Tongue (tissue), 2 donors: ENCODE results near the gene OR14A2. TPM values are rescaled to one million over a fixed set of nuclear protein-coding genes. Genes with fewer than 3 reads are reported as not detected.
A peak's percentile ranks its signal among the peaks of the same experiment; 100 is the strongest.
"Not testable (repeated sequence)": the region's sequence is repeated elsewhere in the genome, so short reads cannot be mapped to it uniquely, and the experiment has no call there.

ENCODE experiments used
- DNase-seq: peaks from one replicate; pipeline ENCODE4 v3.0.0-alpha.2; 2015
- total RNA-seq: library from RNA; depleted of rRNA; stranded (reverse); fragments of >200 nt; gene quantifications from one replicate; pipeline ENCODE4 v1.2.3, GENCODE V29; 2014

The OR14A2 gene
- total RNA-seq, result not detected

DNA sequence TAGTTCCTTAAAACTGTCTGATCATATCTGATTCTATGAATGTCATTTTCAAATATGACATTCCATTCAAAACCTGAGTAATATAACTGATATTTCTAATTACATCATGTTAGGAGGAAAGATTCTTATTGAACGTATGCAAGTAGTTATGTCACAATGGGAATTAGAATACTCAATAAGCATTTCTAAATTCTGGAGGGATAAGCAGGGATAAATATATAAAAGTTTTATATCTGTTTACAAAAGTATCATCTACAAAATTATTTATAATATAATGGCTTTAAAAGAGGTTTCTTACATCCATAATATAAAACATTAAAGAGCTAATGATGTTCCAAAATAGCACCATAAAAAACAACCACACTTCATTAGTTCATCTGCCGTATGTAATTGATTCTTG, at the start of gene OR14A2:
Gene OR14A2, minus strand, starts transcription at position 101 of the 400 bp plus-strand sequence.
- DNase-seq, result no peak

DNA sequence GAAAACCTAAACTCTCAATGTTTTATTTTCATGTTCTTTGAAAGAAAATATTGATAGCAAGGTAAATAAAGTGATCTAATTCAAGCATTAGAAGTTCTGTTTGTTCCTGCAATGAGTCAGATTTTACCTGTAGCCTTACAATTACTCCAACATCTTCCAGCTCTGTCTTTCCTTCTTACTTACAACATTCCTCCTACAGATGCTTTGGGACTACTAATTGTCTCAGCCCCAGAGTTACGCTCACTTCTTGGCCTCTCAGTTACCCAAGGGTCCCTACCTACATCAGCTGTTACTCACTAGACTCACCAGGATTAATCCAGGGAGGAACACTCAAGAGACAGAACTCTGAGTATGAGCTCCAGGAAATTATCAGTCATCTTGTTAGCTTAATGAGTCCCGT, 49.6 kb upstream of the OR14A2 start:
- DNase-seq, result no peak

DNA sequence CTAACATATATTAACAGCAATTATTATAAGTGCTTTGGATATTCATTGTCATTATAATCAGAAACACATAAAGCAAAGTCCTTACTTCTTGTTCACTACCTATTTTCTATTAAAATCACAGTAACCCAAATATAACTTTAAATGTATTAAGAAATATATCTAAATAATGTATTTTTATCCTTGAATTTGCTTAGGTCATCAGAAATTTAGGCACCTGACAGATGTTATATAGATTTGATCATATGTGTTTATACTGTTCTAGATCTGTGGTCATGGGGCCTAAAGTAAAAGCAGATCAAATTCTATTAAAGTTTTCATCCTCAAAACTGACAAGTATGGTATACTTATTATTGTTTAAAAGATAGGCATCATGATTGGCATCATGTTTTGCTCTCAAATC, 21.7 kb upstream of the OR14A2 start:
- DNase-seq, result no peak

DNA sequence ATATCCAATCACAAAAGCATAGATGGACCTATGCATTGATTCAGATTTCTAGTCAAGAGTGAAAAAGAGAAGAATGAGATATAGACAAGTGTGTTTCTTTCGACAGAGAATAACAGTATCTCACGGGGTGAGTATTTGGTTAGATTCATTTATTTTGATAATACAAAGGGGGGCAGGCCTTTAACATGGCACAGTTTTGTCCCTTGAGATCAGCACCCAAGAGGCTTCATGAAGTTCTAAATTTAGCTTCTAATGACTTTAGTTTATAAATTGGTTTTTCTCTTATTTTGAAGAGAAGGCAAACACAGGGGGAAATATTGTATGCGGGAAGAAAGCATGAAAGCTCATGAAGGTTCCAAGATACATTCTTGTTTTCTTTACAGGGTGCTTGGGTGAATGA, 12.5 kb upstream of the OR14A2 start, which contains the start of gene OR1C1:
Gene OR1C1, minus strand, starts transcription at position 101 of the 400 bp plus-strand sequence. CDS start 2,150 bp downstream, outside the sequence.
- DNase-seq, result no peak

DNA sequence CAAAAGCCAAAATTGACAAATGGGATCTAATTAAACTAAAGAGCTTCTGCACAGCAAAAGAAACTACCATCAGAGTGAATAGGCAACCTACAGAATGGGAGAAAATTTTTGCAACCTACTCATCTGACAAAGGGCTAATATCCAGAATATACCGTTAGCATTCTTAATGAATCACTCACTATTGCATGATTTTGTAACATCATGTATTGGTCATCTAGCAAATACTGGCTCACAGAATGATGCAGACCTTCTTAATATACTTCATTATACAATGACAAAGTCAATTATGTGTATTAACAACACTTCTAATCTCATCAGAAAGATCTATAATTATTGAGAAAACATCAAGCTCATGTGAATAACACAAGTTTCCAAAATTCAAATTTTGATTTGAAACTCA, 6.4 kb upstream of the OR14A2 start:
- not testable (repeated sequence) for DNase-seq

DNA sequence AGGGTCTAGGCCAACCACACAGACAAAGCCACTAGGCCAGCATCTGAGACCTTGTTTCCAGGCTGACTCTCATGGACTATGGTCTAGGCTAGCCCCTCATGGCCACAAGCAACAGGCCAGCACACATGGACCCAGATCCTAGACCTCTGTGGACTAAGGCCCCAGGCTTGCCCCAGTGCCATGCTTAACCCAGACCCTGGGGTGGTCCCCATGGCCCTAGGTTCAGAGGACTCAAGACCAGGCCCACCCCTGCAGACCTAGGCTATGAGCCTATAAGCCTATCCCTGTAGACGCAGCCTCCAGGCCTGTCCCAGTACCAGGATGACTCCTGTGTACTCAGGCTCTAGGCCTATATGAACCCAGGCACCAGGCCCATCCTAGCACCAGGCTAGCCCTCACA, 1.9 kb upstream of the OR14A2 start:
- no peak for DNase-seq

DNA sequence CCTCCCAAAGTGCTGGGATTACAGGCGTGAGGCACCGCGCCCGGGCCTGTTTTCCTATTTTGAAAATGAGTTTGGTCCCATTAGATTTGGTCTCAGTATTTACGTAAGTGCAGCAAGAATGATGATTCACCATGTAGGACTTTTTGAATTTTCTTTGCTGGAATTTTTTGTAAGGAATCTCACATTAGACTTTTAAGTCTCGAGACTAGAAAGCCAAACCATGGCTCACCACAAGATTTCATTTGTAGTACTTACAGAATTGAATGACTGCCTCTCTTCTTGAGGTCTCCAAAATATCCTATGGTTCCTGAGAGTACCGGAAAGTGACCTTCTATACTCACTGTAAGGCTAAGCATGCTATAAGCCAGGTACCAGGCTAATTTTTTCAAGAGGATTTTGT, 325 bp downstream of the OR14A2 start:
- DNase-seq, result no peak

DNA sequence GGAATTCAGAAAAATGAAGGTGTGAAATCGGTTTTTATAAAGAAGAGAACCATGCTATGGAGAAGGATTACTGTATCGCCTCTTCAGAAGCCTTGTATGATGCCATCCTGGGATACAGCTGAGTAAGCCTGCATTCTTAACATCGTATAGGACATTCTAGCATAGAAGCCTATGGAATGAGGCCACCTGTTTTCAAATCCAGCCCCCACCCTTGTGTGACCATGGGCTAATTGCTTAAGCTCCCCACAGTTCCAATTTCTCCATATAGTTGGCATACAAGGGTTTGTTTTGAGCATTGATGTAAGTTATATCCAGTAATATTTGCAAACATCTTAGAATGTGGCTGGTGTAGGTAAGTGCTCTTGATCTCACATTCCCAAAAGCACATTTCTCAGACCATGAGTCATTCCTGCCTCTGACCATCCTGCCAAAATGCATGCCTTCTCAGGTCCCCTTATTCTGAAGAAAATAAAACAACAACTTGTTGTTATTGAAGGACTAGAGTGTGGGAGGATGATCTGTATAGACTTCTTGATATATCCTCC, 1.5 kb downstream of the OR14A2 start:
- peak; percentile 9 for DNase-seq

DNA sequence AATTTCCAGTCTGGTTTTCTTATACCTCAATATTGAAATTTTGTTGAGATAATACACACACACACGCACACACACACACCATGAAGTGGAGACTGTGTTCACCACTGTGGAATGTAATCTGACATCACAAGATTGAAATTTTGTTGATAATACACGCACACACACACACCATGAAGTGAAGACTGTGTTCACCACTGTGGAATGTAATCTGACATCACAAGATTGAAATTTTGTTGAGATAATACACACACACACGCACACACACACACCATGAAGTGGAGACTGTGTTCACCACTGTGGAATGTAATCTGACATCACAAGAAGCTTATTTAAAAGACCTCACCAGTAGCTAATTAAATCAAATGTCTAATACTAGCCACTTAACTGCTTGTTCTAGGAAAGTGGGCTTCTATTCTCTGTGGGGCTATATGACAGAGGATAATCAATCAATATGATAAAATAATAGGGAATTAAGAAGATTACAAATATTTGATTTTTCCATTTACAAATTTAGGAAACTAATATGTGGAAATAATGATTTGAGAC, 5.7 kb downstream of the OR14A2 start:
- DNase-seq, result not testable (repeated sequence)

DNA sequence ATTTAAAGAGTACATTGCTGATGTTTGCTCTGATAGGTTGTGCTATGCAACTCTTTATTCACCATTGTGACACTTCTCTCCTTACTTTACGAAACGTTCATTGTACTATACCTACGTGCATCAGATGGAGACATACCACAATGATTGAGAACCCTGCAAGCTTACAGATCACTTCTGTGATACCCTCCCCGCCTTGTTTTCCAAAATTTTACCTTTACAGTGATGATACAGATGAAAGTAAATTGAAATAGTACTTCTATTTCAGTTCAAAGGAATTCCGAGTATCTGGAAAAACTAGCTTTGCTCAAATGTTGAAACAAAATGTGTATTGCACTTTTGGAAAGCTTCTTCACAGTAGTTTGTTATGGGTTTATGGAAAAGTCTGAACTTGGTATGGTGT, 6.2 kb downstream of the OR14A2 start:
- no peak for DNase-seq

DNA sequence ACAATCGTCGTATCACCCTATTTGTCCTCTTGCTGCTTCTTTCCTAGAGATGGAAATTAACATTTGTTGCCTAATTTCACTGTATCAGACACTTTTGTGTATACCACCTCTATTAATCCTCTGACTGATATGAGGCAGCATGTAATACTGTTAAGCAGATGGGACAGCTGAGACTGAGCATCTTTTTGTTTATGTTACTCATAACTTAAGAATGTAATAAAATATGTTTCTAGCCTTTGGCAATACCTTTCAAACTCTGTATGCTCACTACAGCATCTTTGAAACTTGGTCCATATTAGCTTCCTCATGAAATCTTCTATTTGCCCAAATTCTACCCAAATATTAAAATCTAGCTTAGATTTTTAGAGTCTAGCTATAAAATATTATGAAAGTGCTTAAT, 7.2 kb downstream of the OR14A2 start:
- no peak for DNase-seq

DNA sequence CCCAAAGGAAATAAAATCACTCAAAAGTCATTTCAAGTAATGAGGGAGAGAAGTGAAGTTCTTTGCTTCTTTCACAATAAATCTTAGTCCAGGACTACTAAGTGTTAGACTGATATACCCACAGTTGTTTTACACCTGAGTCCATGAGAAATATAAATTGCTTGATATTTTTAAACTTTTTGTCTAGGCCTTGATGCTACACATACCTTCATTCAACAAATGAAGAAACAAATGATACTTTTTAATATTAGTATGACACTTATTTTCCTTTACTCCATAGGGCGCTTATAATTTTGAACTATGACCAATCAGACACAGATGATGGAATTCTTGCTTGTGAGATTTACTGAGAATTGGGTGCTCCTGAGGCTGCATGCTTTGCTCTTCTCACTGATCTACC, 9.6 kb downstream of the OR14A2 start, which contains the start of gene OR14K1:
Gene OR14K1, plus strand, starts transcription at position 301 of the 400 bp plus-strand sequence. Its CDS starts 0 bp downstream, at position 301.
- DNase-seq, result no peak

DNA sequence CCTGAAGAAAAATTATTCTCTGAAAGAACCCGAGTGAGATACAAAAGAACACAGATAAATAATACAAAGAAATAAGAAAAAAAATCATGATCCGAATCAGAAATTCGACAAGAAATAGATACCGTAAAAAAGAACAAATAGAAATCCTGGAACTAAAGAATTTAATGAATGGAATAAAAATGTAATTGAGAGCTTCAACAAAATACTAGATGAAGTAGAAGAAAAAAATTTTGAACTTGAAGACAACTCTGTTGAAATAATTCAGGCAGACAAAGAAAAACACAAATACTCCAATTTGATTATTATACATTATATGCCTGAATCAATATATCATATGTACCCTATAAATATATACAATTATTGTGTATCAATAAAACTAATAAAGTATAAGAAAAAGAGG, 26.7 kb downstream of the OR14A2 start:
- DNase-seq, result no peak

DNA sequence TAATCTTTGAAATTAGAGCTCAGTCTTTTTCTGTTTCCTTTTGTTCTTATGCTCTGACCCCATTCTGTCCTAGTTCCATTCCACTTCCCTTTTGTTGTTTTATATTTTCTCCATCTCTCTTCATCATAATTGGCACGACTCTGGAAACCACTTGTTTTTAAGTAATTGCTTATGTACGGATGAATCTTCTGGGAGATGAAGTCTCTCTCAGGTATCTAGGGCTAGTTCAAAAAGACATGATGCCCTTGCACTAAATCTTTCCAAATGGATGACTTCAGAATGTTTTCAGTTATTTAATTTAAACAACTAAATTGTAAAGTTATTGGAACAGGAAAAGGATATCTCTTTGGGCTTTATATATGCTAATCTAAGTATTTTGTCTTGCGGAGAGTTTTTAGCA, 31.4 kb downstream of the OR14A2 start, which contains the start of gene OR6F1:
Gene OR6F1, minus strand, starts transcription at position 101 of the 400 bp plus-strand sequence. CDS start 3,891 bp downstream, outside the sequence.
- DNase-seq, result no peak

DNA sequence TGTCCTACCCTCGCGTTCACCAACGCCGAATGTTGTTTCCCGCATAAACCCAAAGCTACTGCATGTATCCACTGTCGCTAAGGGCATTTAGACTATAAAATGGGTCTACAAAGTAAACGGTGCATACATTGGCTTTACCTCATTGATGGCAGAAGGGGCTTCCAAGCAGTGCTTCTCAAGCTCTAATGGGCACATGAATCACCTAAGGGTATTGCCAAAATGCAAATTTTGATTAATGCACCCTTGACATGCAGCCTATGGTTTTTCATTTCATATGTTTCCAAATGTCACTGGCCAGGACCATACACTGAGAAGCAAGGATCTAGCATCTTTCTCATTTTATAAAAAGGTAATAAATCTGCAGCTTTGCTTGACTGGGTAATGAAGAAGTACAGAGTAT, 34.2 kb downstream of the OR14A2 start:
- no peak for DNase-seq

DNA sequence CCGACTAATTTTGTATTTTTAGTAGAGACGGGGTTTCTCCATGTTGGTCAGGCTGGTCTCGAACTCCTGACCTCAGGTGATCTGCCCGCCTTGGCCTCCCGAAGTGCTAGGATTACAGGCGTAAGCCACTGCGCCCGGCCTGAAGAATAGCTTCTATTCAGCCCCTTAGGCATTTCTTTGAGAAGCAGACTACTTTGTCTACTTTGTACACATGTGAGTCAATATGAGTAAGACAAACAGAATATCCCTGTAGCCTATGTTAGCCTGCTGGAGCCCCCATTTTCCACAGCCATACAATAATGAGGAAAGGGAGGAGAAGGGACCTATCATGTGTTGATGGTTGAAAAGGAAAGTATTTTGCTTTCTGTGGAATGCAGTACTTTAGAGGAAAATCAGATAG, 37.3 kb downstream of the OR14A2 start:
- not testable (repeated sequence) for DNase-seq

DNA sequence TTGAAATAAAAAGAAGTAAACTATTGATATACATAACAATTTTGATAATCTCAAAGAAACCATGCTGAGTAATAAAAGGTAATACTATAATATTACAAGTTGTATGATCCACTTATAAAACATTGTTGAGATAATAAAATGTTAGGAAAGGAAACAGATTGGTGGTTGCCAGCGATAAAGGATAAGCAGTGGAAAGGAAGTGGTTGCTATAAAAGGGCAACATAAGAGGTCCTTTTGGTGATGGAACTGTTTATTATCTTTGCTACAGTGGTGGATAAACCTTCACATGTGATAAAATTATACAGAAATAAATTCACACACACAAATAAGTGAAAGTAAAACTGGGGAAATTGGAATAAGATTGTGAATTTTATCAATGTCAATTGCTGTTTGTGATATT, 46.6 kb downstream of the OR14A2 start:
- DNase-seq, result no peak

DNA sequence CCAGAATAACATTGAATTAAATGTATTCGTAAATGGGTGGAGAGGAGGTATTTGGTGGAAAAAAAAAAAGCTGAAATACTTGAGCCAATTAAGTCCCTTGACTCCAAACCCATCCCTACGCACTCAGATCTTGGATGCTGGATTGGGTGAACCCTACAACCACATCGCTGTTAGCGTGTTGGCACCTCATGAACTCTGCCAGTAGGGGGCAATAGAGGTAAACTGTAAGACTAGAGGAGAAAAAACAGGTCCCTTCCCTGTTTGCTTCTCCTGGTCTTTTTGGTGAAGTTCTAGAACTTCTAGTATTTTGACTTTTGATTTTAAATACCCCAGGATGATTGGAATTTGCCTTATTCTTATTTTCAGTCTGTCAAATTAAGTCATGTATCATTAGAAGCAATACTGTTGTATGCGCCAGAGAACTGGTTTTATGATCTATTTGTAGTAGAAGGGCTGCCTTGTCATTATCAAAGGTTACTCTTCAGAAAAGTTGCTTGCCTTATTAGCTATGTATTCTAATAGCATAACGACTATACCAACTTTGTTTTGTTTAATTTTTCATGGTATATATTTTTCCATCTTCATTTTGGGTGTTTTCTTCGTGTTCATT, 66.5 kb downstream of the OR14A2 start:
- peak; percentile 59 for DNase-seq

DNA sequence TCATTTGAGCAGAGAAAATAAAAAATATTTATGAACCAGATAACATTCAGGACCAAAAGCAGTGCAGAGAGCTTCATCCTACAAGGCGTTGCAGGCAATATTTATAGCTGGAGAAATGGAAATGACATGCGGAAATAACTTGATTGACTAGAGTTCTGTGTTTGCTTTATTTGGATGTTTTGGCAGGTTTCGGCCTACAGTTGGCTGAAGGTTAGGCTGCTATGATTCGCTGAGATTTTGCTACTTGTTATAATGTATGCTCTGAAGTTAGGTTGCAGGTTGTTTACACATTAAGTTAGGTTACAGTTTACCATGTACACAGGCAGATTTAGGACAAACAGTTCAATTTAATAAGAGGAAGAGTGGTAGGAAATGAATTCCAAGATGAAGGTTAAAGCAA, 67.8 kb downstream of the OR14A2 start:
- DNase-seq, result no peak

DNA sequence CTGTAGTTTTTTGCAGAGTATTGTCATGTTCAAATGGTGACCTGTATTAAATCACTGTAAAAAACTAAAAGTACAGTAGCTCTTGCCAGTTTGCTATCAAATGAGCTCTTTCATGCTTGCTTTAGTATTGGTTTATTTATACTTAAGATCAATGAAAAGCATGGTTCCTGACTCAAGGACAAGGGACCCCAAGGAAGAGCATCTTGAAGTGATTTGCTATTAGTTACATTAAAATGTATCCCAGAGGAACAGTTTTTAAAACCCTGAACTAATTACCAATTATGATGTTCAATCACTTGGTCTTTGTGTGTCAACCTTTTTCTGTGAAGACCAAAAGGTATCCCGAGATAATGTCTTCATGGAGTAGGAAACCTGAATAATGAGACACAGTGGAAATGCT, 68.3 kb downstream of the OR14A2 start, which contains the start of gene OR13G1:
Gene OR13G1, minus strand, starts transcription at position 101 of the 400 bp plus-strand sequence. CDS start 6,698 bp downstream, outside the sequence.
- DNase-seq, result no peak
